PC-3 (cell line): ENCODE data around the gene CEACAM4. TPM values are rescaled to one million over a fixed set of nuclear protein-coding genes. Genes with fewer than 3 reads are reported as not detected.

ENCODE experiments used
- ATAC-seq: fragments of 200-7000 bp; cut with Tn5 transposase; 2 replicates; pipeline ENCODE4 v1.9.1; 2020; ENCODE audit warnings: mild to moderate bottlenecking, moderate library complexity
- BruUV-seq: library from RNA; stranded (reverse); fragments of 400-500 nt; replicated peaks from 2 replicates; lab custom pipeline; 2021; lab: Mats Ljungman, UMichigan
- CTCF ChIA-PET: fragments of 300-600 bp; sonication (Branson Sonifier 250); formaldehyde crosslinking; loops from one replicate; lab custom pipeline; 2022; ENCODE audit warnings: antibody characterized with exemption; lab: Charles Lee
- POLR2A ChIA-PET: fragments of 300-600 bp; sonication (Branson Sonifier 250); formaldehyde crosslinking; loops from one replicate; lab custom pipeline; 2022; ENCODE audit warnings: antibody characterized with exemption; ENCODE audit not compliant: unreplicated experiment; lab: Charles Lee
- DNase-seq: peaks from one replicate; pipeline ENCODE4 v3.0.0-alpha.2; 2015
- H2AFZ ChIP-seq: fragments of 300-600 bp; sonication (generic); 2 replicates; pipeline ENCODE4 v1.6.0; 2016; ENCODE audit warnings: antibody characterized with exemption, low read length
- H3F3A ChIP-seq: fragments of 300-600 bp; sonication (generic); one replicate; pipeline ENCODE4 v1.6.0; 2017; ENCODE audit warnings: antibody characterized with exemption, low read length, control low read depth, mild to moderate bottlenecking; ENCODE audit not compliant: unreplicated experiment
- H3K27ac ChIP-seq: fragments of 300-600 bp; sonication (generic); 2 replicates; pipeline ENCODE4 v1.5.1; 2016; ENCODE audit warnings: mild to moderate bottlenecking, low read length
- H3K27me3 ChIP-seq: fragments of 300-600 bp; sonication (generic); 2 replicates; pipeline ENCODE4 v1.6.1; 2016; ENCODE audit warnings: low read length, mixed read lengths
- H3K36me3 ChIP-seq: fragments of 300-600 bp; sonication (generic); 2 replicates; pipeline ENCODE4 v1.6.1; 2016; ENCODE audit warnings: low read depth, mixed run types, low read length, mixed read lengths
- H3K4me1 ChIP-seq: fragments of 300-600 bp; sonication (generic); 2 replicates; pipeline ENCODE4 v1.5.1; 2016; ENCODE audit warnings: low read length; ENCODE audit not compliant: insufficient read depth
- H3K4me2 ChIP-seq: fragments of 300-600 bp; sonication (generic); 2 replicates; pipeline ENCODE4 v1.6.0; 2016; ENCODE audit warnings: low read length
- H3K4me3 ChIP-seq: fragments of 300-600 bp; sonication (generic); 2 replicates; pipeline ENCODE4 v1.5.1; 2016; ENCODE audit warnings: mild to moderate bottlenecking, low read length, mixed read lengths
- H3K79me2 ChIP-seq: fragments of 300-600 bp; sonication (generic); 2 replicates; pipeline ENCODE4 v1.6.1; 2017; ENCODE audit warnings: low read length, mixed read lengths
- H3K9ac ChIP-seq: fragments of 300-600 bp; sonication (generic); 2 replicates; pipeline ENCODE4 v1.6.0; 2016; ENCODE audit warnings: mild to moderate bottlenecking, low read length
- H3K9me2 ChIP-seq: fragments of 300-600 bp; sonication (generic); replicated peaks from 2 replicates; pipeline ENCODE4 v1.6.1; 2016; ENCODE audit warnings: mixed run types, low read length, mixed read lengths
- H3K9me3 ChIP-seq: fragments of 300-600 bp; sonication (generic); 2 replicates; pipeline ENCODE4 v1.6.1; 2016; ENCODE audit warnings: low read length, mixed read lengths
- H4K20me1 ChIP-seq: fragments of 300-600 bp; sonication (generic); 2 replicates; pipeline ENCODE4 v1.6.1; 2016; ENCODE audit warnings: low read length, mixed read lengths
- EZH2 ChIP-seq: fragments of 300-600 bp; sonication (generic); IDR thresholded peaks from one replicate; pipeline ENCODE4 v1.6.1; 2017; ENCODE audit warnings: antibody characterized with exemption, mild to moderate bottlenecking, low read length; ENCODE audit not compliant: unreplicated experiment
- EZH2phosphoT487 ChIP-seq: fragments of 300-600 bp; sonication (generic); IDR thresholded peaks from 2 replicates; pipeline ENCODE4 v1.6.1; 2018; ENCODE audit warnings: mild to moderate bottlenecking, antibody characterized with exemption, low read length, borderline replicate concordance
- intact Hi-C: fragments of 100-400 bp; cut with micrococcal nuclease; formaldehyde crosslinking; loops from 2 replicates; pipeline ENCODE4 v1.9.0; 2023
- total RNA-seq: library from RNA; depleted of rRNA; stranded (reverse); fragments of >200 nt; gene quantifications from 2 replicates; pipeline ENCODE4 v1.2.3, GENCODE V29; 2014
- TF ChIP-seq, protein P1 (sequence below): fragments of 300-600 bp; sonication (generic); conservative IDR thresholded peaks from 2 replicates; pipeline ENCODE4 v1.5.1; 2017; ENCODE audit warnings: antibody characterized with exemption, low read depth, mild to moderate bottlenecking, low read length

CEACAM4 gene
- total RNA-seq, 1 experiment from 2014 or later, result not detected

DNA sequence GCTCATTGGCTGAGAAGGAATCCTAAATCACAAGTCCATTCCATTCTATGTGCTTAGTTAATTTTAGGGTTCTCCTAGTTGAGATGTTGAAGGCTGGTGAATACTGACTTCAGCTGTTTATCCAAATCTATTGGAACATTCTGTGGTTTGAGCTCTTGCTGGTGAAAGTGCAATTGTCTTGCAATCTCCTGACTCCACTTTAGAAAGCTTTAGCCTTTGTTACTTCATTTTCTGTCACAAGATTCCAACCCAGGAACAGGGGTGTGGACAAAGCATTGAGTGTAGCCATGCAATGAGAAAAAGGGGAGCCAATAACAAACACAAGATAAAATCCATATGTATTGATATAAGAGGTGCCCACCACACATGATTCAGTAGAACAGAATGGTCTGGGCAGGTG lies 35.9 kb downstream of the CEACAM4 start:
- CTCF ChIA-PET, result no interaction called here
- POLR2A ChIA-PET, result no interaction called here
- Histone ChIP-seq H3K27ac (no peak overlapping the region), H3K27me3 (no peaks in the 10 kb centered on the region), H3K9me3 (no peaks in the 10 kb centered on the region), H4K20me1 (no peaks in the 10 kb centered on the region), H3K9me2 (no peaks in the 10 kb centered on the region), H3K4me2 (no peak overlapping the region), H3K4me1 (no peaks in the 10 kb centered on the region), H3K4me3 (no peak overlapping the region), H3K79me2 (no peaks in the 10 kb centered on the region), H2AFZ (no peak overlapping the region), H3K36me3 (no peaks in the 10 kb centered on the region), H3F3A (no peaks in the 10 kb centered on the region), H3K9ac (no peak overlapping the region)
- intact Hi-C loops, result no loop called here
- DNase-seq (no peak), ATAC-seq (no peak)
- BruUV-seq, result no TSS peak
- TF ChIP-seq EZH2phosphoT487 (no peak), EZH2 (no peak)
- TF ChIP-seq, protein P1, sequence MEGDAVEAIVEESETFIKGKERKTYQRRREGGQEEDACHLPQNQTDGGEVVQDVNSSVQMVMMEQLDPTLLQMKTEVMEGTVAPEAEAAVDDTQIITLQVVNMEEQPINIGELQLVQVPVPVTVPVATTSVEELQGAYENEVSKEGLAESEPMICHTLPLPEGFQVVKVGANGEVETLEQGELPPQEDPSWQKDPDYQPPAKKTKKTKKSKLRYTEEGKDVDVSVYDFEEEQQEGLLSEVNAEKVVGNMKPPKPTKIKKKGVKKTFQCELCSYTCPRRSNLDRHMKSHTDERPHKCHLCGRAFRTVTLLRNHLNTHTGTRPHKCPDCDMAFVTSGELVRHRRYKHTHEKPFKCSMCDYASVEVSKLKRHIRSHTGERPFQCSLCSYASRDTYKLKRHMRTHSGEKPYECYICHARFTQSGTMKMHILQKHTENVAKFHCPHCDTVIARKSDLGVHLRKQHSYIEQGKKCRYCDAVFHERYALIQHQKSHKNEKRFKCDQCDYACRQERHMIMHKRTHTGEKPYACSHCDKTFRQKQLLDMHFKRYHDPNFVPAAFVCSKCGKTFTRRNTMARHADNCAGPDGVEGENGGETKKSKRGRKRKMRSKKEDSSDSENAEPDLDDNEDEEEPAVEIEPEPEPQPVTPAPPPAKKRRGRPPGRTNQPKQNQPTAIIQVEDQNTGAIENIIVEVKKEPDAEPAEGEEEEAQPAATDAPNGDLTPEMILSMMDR, result no peak

DNA sequence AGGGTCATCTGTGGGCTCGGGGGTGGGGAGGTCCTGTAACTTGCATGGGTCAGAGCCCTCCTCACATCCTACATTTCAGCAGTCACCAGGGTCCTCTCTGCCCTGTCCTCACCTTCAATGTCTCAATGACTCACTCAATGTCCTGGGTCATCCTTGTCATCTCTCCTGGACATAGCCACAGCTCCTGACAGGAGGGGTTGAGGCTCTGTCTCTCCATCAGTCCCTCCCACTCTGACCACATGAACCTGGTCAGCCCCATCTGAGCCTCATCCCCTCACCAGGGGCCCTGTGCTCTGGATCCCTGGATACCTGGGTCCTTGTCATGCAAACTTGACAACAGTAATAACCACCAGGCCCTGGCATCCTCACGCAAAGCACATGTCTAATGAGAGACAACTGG lies 37.5 kb downstream of the CEACAM4 start:
- no TSS peak for BruUV-seq
- H3K4me2 ChIP-seq, result no peak overlapping the region
- no peak overlapping the region for H3K27ac ChIP-seq
- no peaks in the 10 kb centered on the region for H3K27me3 ChIP-seq
- no peak overlapping the region for H3K4me3 ChIP-seq
- DNase-seq (no peak), ATAC-seq (no peak)
- H3K9me3 ChIP-seq, result no peaks in the 10 kb centered on the region
- intact Hi-C loops, result no loop called here
- no peaks in the 10 kb centered on the region for H4K20me1 ChIP-seq
- TF ChIP-seq, protein P1, result no peak
- TF ChIP-seq EZH2phosphoT487, result no peak
- TF ChIP-seq EZH2, result no peak
- H3F3A ChIP-seq, result no peaks in the 10 kb centered on the region
- no peak overlapping the region for H2AFZ ChIP-seq
- H3K36me3 ChIP-seq, result no peaks in the 10 kb centered on the region
- no peaks in the 10 kb centered on the region for H3K4me1 ChIP-seq
- H3K79me2 ChIP-seq, result no peaks in the 10 kb centered on the region
- CTCF ChIA-PET, result no interaction called here
- H3K9me2 ChIP-seq, result no peaks in the 10 kb centered on the region
- POLR2A ChIA-PET, result no interaction called here
- no peak overlapping the region for H3K9ac ChIP-seq

DNA sequence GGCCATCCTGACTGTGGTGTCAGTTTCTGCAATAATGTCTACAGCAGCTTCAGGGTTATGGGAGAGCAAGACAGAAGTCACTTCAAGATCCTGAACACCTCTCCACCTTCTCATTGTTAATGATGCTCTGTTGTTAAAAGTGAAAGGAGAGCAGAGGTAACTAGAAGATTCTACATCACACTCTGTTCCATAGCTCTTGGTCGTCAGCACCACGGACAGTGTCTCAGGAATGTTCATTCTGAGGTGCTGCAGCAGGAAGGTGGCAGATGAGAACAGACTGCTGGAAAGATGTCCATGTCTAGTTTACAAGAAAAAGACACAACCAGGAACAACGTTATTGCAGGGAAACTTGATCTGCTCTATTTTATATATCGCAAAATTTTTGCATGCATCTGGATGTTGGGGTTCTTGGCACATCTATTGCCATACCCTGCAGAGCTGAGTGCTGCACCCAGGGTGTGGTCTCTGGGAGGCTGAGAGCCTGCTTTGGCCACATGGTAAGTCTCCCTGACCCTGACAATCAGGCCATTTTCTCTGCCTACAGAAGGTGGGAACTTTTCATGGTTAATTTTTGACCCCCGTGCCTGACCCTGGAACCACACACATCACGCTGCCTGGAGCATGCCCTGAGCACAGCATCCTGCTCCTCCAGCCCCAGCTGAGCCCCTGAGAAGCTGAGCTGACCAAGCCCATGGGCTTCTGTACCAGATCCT lies 38.2 kb downstream of the CEACAM4 start:
- CTCF ChIA-PET, result no interaction called here
- H3K79me2 ChIP-seq, result no peaks in the 10 kb centered on the region
- POLR2A ChIA-PET, result no interaction called here
- no peak overlapping the region for H2AFZ ChIP-seq
- DNase-seq (peak; percentile 50), ATAC-seq (no peak)
- no peak overlapping the region for H3K4me2 ChIP-seq
- no peaks in the 10 kb centered on the region for H3F3A ChIP-seq
- no peak overlapping the region for H3K9ac ChIP-seq
- no peak overlapping the region for H3K4me3 ChIP-seq
- H3K9me3 ChIP-seq, result no peaks in the 10 kb centered on the region
- H3K36me3 ChIP-seq, result no peaks in the 10 kb centered on the region
- no peak for TF ChIP-seq EZH2phosphoT487
- TF ChIP-seq, protein P1, result no peak
- TF ChIP-seq EZH2, result no peak
- H3K27ac ChIP-seq, result no peak overlapping the region
- no peaks in the 10 kb centered on the region for H3K27me3 ChIP-seq
- H3K4me1 ChIP-seq, result no peaks in the 10 kb centered on the region
- H3K9me2 ChIP-seq, result no peaks in the 10 kb centered on the region
- intact Hi-C loops, result no loop called here
- no peaks in the 10 kb centered on the region for H4K20me1 ChIP-seq
- no TSS peak for BruUV-seq
